PFSK-1 (cell line): ENCODE results near the gene TMEM225B.

Source experiments
- FOXP2 ChIP-seq: optimal IDR thresholded peaks from 2 replicates; pipeline ENCODE3; 2011; ENCODE audit warnings: borderline replicate concordance, control low read depth, inconsistent platforms; ENCODE audit not compliant: insufficient read depth; ENCODE audit errors: extremely low read length, extremely low read depth
- POLR2AphosphoS5 ChIP-seq: IDR thresholded peaks from 2 replicates; pipeline ENCODE4 v1.6.1; 2012; ENCODE audit warnings: low read depth, mild to moderate bottlenecking, control low read depth, low read length, moderate library complexity
- SIN3A ChIP-seq: IDR thresholded peaks from 2 replicates; pipeline ENCODE4 v1.6.1; 2012; ENCODE audit warnings: mild to moderate bottlenecking, low read length, moderate library complexity, borderline replicate concordance; ENCODE audit not compliant: insufficient read depth
- TAF1 ChIP-seq: IDR thresholded peaks from 2 replicates; pipeline ENCODE4 v1.6.1; 2012; ENCODE audit warnings: low read length, control low read depth, borderline replicate concordance; ENCODE audit not compliant: insufficient read depth
- TF ChIP-seq, protein P1 (sequence below), 2 experiments: IDR thresholded peaks; 2 replicates each; pipeline versions ENCODE4 v1.6.1 to v1.8.0; 2011 to 2012; ENCODE audit warnings: low read depth in 2 of 2, low read length in 2 of 2, control low read depth in 1 of 2, inconsistent platforms in 1 of 2, mild to moderate bottlenecking in 1 of 2, moderate library complexity in 1 of 2; ENCODE audit not compliant: insufficient read depth in 1 of 2

The TMEM225B gene

DNA sequence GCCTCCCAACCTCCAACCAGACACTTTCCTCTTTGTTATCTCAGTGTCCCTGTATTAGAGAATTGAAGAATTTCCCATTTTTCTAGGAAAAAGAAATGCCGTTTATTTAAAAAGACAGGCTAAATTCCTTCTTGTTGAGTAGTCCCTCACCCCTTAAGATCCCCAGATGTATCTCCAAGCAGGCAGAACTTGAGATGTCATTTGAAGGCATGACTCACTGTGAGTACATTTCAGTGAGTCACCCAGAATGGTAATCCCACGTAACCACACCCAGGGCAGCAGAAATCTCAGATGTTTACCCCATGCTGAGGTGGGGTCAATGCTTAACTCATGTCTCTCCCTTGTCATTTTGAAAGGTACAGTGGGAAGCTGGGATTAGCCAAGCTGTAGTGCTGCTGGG lies 35.2 kb upstream of the TMEM225B start:
- no peak for TF ChIP-seq TAF1
- no peak for TF ChIP-seq SIN3A
- TF ChIP-seq FOXP2 = no peak
- no peak for TF ChIP-seq POLR2AphosphoS5
- TF ChIP-seq, protein P1, sequence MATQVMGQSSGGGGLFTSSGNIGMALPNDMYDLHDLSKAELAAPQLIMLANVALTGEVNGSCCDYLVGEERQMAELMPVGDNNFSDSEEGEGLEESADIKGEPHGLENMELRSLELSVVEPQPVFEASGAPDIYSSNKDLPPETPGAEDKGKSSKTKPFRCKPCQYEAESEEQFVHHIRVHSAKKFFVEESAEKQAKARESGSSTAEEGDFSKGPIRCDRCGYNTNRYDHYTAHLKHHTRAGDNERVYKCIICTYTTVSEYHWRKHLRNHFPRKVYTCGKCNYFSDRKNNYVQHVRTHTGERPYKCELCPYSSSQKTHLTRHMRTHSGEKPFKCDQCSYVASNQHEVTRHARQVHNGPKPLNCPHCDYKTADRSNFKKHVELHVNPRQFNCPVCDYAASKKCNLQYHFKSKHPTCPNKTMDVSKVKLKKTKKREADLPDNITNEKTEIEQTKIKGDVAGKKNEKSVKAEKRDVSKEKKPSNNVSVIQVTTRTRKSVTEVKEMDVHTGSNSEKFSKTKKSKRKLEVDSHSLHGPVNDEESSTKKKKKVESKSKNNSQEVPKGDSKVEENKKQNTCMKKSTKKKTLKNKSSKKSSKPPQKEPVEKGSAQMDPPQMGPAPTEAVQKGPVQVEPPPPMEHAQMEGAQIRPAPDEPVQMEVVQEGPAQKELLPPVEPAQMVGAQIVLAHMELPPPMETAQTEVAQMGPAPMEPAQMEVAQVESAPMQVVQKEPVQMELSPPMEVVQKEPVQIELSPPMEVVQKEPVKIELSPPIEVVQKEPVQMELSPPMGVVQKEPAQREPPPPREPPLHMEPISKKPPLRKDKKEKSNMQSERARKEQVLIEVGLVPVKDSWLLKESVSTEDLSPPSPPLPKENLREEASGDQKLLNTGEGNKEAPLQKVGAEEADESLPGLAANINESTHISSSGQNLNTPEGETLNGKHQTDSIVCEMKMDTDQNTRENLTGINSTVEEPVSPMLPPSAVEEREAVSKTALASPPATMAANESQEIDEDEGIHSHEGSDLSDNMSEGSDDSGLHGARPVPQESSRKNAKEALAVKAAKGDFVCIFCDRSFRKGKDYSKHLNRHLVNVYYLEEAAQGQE (IDR thresholded peaks at IDR 0.05; ENCODE audit: insufficient read depth in 1 of 2, low read depth in 2 of 2, low read length in 2 of 2) = no peak

DNA sequence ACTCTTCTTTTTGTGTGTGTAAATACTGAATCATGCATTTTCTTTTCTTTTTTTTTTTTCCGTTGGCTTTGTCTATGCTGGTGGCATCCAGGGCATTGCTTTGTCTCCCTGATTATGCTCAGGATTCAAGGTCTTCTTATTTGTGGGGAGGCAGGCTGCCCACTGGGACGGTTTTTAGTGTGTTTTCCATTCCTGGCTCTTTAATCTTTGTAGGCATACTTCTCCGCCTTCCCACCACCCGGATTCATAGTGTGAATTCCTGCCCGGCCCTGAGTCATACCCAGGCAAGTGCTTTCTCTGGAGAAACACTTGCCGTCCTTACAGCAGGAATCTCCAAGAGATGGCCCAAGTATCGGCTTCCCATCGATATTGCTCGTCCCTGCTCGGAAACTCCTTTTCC lies 34.4 kb upstream of the TMEM225B start:
- TF ChIP-seq TAF1 (no peak), POLR2AphosphoS5 (no peak), SIN3A (no peak), FOXP2 (no peak)
- TF ChIP-seq, protein P1 (IDR thresholded peaks at IDR 0.05; ENCODE audit: insufficient read depth in 1 of 2, low read depth in 2 of 2, low read length in 2 of 2) = no peak

DNA sequence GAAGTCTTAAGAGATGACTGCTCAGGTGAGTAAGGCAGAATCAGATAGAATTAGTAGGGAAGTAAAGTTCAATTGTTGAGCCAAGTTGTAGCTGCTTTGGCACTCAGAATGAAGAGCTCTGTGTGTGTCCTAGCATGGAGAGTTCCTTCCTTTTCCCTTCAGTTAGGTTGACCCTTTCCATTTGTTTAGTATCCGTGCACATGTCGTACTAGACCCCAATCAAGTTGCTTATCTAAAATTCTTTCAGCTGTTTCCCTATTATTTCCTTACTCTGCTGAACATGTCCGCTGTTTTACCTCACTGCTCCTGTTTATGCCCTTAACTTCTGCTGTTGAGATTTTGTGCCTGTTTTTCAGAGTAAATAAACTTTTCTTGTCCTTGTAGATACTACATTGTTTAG lies 26.3 kb upstream of the TMEM225B start:
- TF ChIP-seq TAF1 (no peak), POLR2AphosphoS5 (no peak), SIN3A (no peak), FOXP2 (no peak)
- TF ChIP-seq, protein P1 (IDR thresholded peaks at IDR 0.05; ENCODE audit: insufficient read depth in 1 of 2, low read depth in 2 of 2, low read length in 2 of 2) = no peak

DNA sequence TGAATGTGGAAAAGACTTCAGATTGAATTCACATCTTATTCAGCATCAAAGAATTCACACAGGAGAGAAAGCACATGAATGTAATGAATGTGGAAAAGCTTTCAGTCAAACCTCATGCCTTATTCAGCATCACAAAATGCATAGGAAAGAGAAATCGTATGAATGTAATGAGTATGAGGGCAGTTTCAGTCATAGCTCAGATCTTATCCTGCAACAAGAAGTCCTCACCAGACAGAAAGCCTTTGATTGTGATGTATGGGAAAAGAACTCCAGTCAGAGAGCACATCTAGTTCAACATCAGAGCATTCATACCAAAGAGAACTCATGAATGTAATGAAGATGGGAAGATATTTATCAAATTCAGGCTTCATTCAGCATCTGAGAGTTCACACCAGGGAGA lies 24.8 kb upstream of the TMEM225B start:
- TF ChIP-seq POLR2AphosphoS5 = no peak
- no peak for TF ChIP-seq FOXP2
- no peak for TF ChIP-seq SIN3A

DNA sequence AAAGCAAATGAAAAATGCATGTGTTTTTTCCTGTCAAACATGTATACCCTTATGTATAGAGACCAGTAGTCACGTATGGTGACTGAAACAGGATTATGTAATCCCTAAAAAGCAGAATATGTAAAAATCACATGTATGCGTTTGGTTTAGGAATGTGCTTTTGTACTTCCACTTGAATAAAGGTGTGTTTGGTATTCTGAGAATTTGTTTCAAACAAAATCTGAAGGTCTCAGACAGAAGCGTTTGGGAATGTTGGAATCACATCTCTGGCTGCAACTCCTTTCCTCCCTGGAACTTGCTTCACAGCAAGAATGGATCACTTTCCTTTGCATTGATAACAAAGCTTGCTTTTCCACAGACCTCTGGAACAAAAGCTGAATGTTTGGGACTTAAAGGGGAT lies 21.8 kb upstream of the TMEM225B start:
- TF ChIP-seq, protein P1 (IDR thresholded peaks at IDR 0.05; ENCODE audit: insufficient read depth in 1 of 2, low read depth in 2 of 2, low read length in 2 of 2) = no peak
- TF ChIP-seq SIN3A (no peak), FOXP2 (no peak), TAF1 (no peak), POLR2AphosphoS5 (no peak)
